Chondrocyte (in vitro differentiated cells): Measurements from ENCODE around the gene WNT8B. TPM values are rescaled to one million over a fixed set of nuclear protein-coding genes. Genes with fewer than 3 reads are reported as not detected.
A peak's percentile ranks its signal among the peaks of the same experiment; 100 is the strongest.

Source experiments
- DNase-seq: peaks from one replicate; pipeline ENCODE4 v3.0.0; 2021; ENCODE audit warnings: mixed read lengths, low spot score
- H3K27ac Mint-ChIP-seq: one replicate; pipeline ENCODE4 v1.8.0; 2021; ENCODE audit warnings: mild to moderate bottlenecking, moderate library complexity, mixed read lengths; ENCODE audit not compliant: unreplicated experiment
- H3K27me3 Mint-ChIP-seq: 2 replicates; pipeline ENCODE4 v1.8.0; 2021; ENCODE audit warnings: low read depth, mixed read lengths
- H3K36me3 Mint-ChIP-seq: 2 replicates; pipeline ENCODE4 v1.8.0; 2021; ENCODE audit warnings: low read depth, mixed read lengths
- H3K4me1 Mint-ChIP-seq: 2 replicates; pipeline ENCODE4 v1.8.0; 2021; ENCODE audit warnings: low read depth, mild to moderate bottlenecking, mixed read lengths
- H3K4me3 Mint-ChIP-seq: one replicate; pipeline ENCODE4 v1.8.0; 2021; ENCODE audit warnings: mild to moderate bottlenecking, moderate library complexity, mixed read lengths; ENCODE audit not compliant: unreplicated experiment
- H3K9me3 Mint-ChIP-seq: 2 replicates; pipeline ENCODE4 v1.8.0; 2021; ENCODE audit warnings: low read depth, mixed read lengths
- total RNA-seq: library from RNA; stranded (reverse); gene quantifications from 3 replicates; pipeline ENCODE4 v1.2.1, GENCODE V29; 2021
- TF ChIP-seq, protein P1 (sequence below): fragments of 200-600 bp; sonication (generic); IDR thresholded peaks from 2 replicates; pipeline ENCODE4 v1.5.0; 2021; ENCODE audit warnings: antibody characterized with exemption, mild to moderate bottlenecking, moderate library complexity

WNT8B gene
- total RNA-seq, 1 donor from 2014 or later, result not detected

DNA sequence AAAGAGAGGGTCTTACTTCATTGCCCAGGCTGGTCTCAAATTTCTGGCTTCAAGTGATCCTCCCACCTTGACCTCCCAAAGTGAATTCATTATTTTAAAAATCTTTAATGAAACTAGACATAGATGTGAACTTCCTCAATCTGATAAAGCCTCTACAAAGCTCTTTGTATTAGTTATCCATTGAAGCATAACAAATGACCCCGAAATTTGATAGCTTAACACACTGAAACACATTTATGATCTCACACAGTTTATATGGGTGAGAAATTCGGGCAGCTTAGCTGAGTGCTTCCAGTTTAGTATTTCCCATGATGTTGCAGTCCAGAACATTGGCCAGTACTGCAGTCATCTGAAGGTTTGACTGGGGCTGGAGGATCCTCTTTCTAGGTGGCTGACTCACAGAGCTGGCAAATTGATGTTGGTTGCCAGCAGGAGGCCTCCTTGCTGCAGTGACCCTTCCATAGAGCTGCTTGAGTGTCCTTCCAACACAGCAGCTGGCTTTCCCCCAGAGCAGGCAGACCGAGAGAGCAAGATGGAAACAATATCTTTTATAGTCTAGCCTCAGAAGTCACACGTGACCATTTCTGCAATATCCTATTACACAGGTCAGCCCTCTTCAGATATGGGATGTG is 16.6 kb upstream of the WNT8B start:
- no peak for DNase-seq
- Mint-ChIP-seq H3K27ac (no peak overlapping the region), H3K9me3 (peaks cover 8% of the 10 kb centered on the region), H3K4me3 (no peak overlapping the region), H3K36me3 (no peaks in the 10 kb centered on the region), H3K4me1 (no peaks in the 10 kb centered on the region), H3K27me3 (peaks cover 23% of the 10 kb centered on the region)
- TF ChIP-seq, protein P1, sequence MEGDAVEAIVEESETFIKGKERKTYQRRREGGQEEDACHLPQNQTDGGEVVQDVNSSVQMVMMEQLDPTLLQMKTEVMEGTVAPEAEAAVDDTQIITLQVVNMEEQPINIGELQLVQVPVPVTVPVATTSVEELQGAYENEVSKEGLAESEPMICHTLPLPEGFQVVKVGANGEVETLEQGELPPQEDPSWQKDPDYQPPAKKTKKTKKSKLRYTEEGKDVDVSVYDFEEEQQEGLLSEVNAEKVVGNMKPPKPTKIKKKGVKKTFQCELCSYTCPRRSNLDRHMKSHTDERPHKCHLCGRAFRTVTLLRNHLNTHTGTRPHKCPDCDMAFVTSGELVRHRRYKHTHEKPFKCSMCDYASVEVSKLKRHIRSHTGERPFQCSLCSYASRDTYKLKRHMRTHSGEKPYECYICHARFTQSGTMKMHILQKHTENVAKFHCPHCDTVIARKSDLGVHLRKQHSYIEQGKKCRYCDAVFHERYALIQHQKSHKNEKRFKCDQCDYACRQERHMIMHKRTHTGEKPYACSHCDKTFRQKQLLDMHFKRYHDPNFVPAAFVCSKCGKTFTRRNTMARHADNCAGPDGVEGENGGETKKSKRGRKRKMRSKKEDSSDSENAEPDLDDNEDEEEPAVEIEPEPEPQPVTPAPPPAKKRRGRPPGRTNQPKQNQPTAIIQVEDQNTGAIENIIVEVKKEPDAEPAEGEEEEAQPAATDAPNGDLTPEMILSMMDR, result no peak

DNA sequence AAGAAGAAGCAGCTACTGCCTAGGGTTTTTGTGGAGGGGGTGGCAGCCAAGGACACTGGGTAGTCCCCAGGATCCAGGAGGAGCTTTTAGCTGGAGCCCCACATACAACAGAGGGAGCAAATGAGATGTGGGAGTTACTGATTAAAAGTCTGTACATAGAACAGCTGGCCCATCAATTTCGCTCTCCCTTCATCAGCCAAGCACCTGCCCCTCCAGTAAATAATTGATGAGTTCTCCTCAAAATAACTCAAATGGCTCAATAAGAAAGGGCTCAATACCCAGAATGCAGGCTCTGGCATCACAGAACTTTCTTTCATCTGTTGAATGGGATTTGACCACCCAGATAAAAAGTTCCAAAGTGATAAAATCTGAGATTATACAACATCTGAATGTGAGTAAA is 15.1 kb upstream of the WNT8B start:
- H3K4me1 Mint-ChIP-seq, result no peaks in the 10 kb centered on the region
- H3K9me3 Mint-ChIP-seq, result peaks cover 8% of the 10 kb centered on the region
- peaks cover 29% of the 10 kb centered on the region for H3K27me3 Mint-ChIP-seq
- DNase-seq, result no peak
- no peak overlapping the region for H3K27ac Mint-ChIP-seq
- TF ChIP-seq, protein P1, result no peak
- no peaks in the 10 kb centered on the region for H3K36me3 Mint-ChIP-seq
- no peak overlapping the region for H3K4me3 Mint-ChIP-seq

DNA sequence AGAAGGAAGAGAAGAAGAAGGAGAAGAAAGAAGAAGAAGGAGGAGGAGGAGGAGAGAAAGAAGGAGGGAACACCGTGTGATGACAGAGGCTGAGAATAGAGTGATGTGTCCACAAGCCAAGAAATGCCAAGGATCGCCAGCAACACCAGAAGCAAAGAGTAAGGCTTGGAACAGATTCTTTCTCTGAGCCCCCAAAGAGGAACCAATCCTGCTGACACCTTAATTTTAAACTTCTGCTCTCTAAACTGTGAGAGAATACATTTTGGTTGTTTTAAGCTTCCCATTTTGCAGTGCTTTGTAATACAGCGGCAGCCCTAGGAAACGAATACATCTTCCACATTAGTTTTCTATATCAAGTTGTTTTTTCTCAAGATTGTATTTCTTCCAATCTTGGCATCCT is 13.9 kb upstream of the WNT8B start:
- DNase-seq, result no peak
- no peaks in the 10 kb centered on the region for H3K36me3 Mint-ChIP-seq
- TF ChIP-seq, protein P1, result no peak
- peaks cover 8% of the 10 kb centered on the region for H3K9me3 Mint-ChIP-seq
- no peak overlapping the region for H3K27ac Mint-ChIP-seq
- no peaks in the 10 kb centered on the region for H3K4me1 Mint-ChIP-seq
- peaks cover 29% of the 10 kb centered on the region for H3K27me3 Mint-ChIP-seq
- H3K4me3 Mint-ChIP-seq, result no peak overlapping the region

DNA sequence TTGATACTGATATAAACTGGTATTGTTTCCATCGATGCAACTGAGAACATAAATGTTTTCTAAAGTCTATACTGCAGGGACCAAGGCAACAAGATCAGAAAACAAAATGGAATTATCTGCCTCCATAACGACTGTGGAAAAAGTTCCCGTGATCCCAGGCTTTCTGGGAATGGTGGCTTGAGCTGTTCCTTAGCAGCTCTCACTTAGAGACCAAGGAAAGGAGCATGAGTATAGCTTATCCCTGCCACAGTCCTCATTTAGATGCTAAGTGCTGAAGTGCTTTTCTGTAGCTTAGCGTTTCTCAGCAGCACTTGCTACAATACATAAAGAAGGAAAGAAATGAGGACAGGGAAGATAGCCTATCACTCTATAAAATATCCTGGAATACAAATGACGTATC is 5.5 kb downstream of the WNT8B start:
- Mint-ChIP-seq H3K4me3 (no peak overlapping the region), H3K27ac (no peak overlapping the region), H3K36me3 (no peaks in the 10 kb centered on the region), H3K4me1 (peaks cover 10% of the 10 kb centered on the region), H3K27me3 (peaks cover 46% of the 10 kb centered on the region), H3K9me3 (no peaks in the 10 kb centered on the region)
- TF ChIP-seq, protein P1, result no peak
- no peak for DNase-seq

DNA sequence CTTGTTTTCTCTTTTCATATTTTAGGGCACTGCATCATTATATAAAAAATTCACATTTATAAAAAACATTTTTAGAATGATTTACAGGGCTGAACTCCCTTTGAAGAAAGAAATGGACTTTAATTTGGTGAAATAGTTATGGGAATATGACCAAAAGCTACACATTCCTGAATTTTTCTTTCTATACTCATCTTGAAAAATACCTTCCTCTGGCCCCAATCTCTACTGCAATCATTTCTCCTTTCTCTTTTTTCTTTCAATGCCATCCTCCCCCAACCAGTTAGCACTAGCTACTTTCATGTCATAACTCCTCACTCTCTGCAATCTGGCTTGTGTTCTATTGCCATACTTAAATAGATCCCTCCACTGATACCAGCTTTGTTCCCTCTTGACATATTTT is 6.2 kb downstream of the WNT8B start:
- no peak for DNase-seq
- H3K4me3 Mint-ChIP-seq, result no peak overlapping the region
- no peaks in the 10 kb centered on the region for H3K36me3 Mint-ChIP-seq
- H3K9me3 Mint-ChIP-seq, result no peaks in the 10 kb centered on the region
- H3K4me1 Mint-ChIP-seq, result peaks cover 10% of the 10 kb centered on the region
- H3K27ac Mint-ChIP-seq, result peak overlapping the region; percentile 5
- H3K27me3 Mint-ChIP-seq, result peaks cover 48% of the 10 kb centered on the region
- TF ChIP-seq, protein P1, result no peak
